Right lobe of liver (tissue), 6 donors: ENCODE measurements around the gene KCNAB3. TPM values are rescaled to one million over a fixed set of nuclear protein-coding genes. Genes with fewer than 3 reads are reported as not detected.

Source experiments
- ATAC-seq, 4 donors: fragments of 200-7000 bp; cut with Tn5 transposase; one replicate each; pipeline ENCODE4 v1.9.1; 2020; ENCODE audit warnings: mild to moderate bottlenecking in 4 of 4, moderate library complexity in 4 of 4
- DNase-seq, 3 donors: peaks; one replicate each; pipeline ENCODE4 v3.0.0-alpha.2; 2020
- H3K27ac ChIP-seq, 3 donors: fragments of 200-600 bp; one replicate each; pipeline ENCODE4 v1.8.0; 2022
- H3K27me3 ChIP-seq, 2 donors: fragments of 200-600 bp; one replicate each; pipeline ENCODE4 v1.8.0; 2022
- H3K36me3 ChIP-seq, 4 donors: fragments of 200-600 bp; sonication (generic) in 1 of 4; one replicate each; pipeline versions ENCODE4 v1.5.1 to v1.8.0; 2017 to 2022; ENCODE audit warnings: control low read depth in 1 of 4
- H3K4me1 ChIP-seq, 4 donors: fragments of 200-600 bp; sonication (generic) in 1 of 4; one replicate each; pipeline versions ENCODE4 v1.5.1 to v1.8.0; 2017 to 2022; ENCODE audit warnings: control low read depth in 1 of 4
- H3K4me3 ChIP-seq, 3 donors: fragments of 200-600 bp; one replicate each; pipeline ENCODE4 v1.8.0; 2022
- H3K9me3 ChIP-seq, 4 donors: fragments of 200-600 bp; sonication (generic) in 1 of 4; one replicate each; pipeline versions ENCODE4 v1.5.1 to v1.8.0; 2017 to 2022; ENCODE audit warnings: control low read depth in 1 of 4
- CTCF ChIP-seq, 4 donors: fragments of 200-600 bp in 3 of 4; fragments of 450-650 bp in 1 of 4; IDR thresholded peaks; one replicate each; pipeline versions ENCODE4 v1.5.1 to v1.8.0; 2016 to 2022; ENCODE audit warnings: antibody characterized with exemption in 4 of 4, mild to moderate bottlenecking in 2 of 4
- POLR2A ChIP-seq: fragments of 450-650 bp; IDR thresholded peaks from one replicate; pipeline ENCODE4 v1.6.1; 2017; ENCODE audit warnings: antibody characterized with exemption, mild to moderate bottlenecking
- WGBS: methylation state at CpG from one replicate; pipeline ENCODE4 v1.1.6; 2018; ENCODE audit warnings: low coverage, low lambda C conversion rate; ENCODE audit not compliant: insufficient coverage; ENCODE audit errors: missing lambda C conversion rate; 5-methylcytosine and 5-hydroxymethylcytosine counted together
- intact Hi-C, 2 donors: fragments of 100-400 bp; cut with DNase I; formaldehyde crosslinking; loops; one replicate each; pipeline versions ENCODE4 v1.11.2 to v1.14.1; 2022
- small RNA-seq, 2 experiments: library from RNA; depleted of rRNA; stranded (forward); fragments of <200 nt; gene quantifications; one replicate each; pipeline ENCODE3, GENCODE V24; 2016
- total RNA-seq, 6 experiments: library from RNA; depleted of rRNA in 2 of 6; stranded (reverse); fragments of >200 nt in 2 of 6; fragmentation: NEBNext Ultra II Directional in 3 of 6; extraction: Animal tissue kit (Norgen Biotek cat#: 25700) in 3 of 6; gene quantifications; one replicate each; pipeline versions ENCODE4 v1.1.0 to v1.2.4, GENCODE V29; 2016 to 2023
- donor health status: DM: no; HTN: yes; CAD: no.
- donor health status: DM: no; HTN: no; CAD: no.
- donor health status: DM: no; HTN: no; CAD: no.
- donor health status: DM: no; HTN: yes; CAD: no.
- donor health status: DM: no; HTN: yes; CAD: no.

KCNAB3 gene
- total RNA-seq, 6 experiments from 2014 or later: 0.61 to 2.9 (median 1.0) TPM; not detected in 1

DNA sequence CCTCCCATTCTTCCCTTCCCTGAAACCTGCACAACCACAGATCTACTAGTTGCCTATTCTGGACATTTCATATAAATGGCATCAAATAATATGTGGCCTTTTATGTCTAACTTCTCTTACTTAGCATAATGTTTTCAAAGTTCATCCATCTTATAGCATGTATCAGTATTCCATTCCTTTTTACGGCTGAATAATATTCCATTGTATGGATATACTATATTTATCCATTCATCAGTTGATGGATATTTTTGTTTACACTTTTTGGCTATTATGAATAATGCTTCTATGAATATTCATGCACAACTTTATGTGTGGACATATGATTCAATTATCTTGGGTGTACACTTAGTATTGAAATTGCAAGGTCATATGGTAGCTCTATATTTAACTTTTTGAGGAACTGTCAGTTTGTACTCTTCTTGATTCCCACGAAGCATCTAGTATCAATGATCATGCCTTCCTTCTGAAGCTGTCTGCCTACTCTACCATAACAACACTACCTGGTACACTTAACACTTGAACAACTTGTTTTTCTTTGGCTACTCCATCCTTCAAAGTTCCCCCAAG, 53.8 kb downstream of the KCNAB3 start:
- intact Hi-C loops: no loop called here
- 75% methylated on average over 2 of the region's 2 CpGs for WGBS
- DNase-seq (no peak), ATAC-seq (no peak)
- H3K27me3 ChIP-seq: no peaks in the 10 kb centered on the region
- no peak overlapping the region for H3K4me3 ChIP-seq
- H3K4me1 ChIP-seq: no peaks in the 10 kb centered on the region
- H3K9me3 ChIP-seq: no peaks in the 10 kb centered on the region
- H3K36me3 ChIP-seq: no peaks in the 10 kb centered on the region
- no peak overlapping the region for H3K27ac ChIP-seq
- TF ChIP-seq CTCF (IDR thresholded peaks at IDR 0.05) (no peak), POLR2A (no peak)

- WGBS: 75% methylated on average over 4 of the region's 4 CpGs
- intact Hi-C loops: no loop called here
These were observed 56.6 kb downstream of the KCNAB3 start for GRCh38 chr17:7873051-7873450.

More at GRCh38 chr17:7873051-7873450, 56.6 kb downstream of the KCNAB3 start:
- Histone ChIP-seq H3K4me1 (no peaks in the 10 kb centered on the region), H3K27ac (no peak overlapping the region), H3K9me3 (no peaks in the 10 kb centered on the region), H3K36me3 (no peaks in the 10 kb centered on the region), H3K4me3 (no peak overlapping the region), H3K27me3 (no peaks in the 10 kb centered on the region)
- DNase-seq (no peak), ATAC-seq (no peak)
- TF ChIP-seq POLR2A (no peak), CTCF (IDR thresholded peaks at IDR 0.05) (no peak)

Small RNA genes within 50 kb of the gene (small RNA-seq; reads per million reads assigned to genes)
- 0 reads per million in 2 experiments for gene SCARNA21

Other genes starting within 250 kb of the KCNAB3 start
- gene TP53, start 242.4 kb downstream of the KCNAB3 start, total RNA-seq: 10 to 100 TPM; 12.9 to 30.0 (median 23.0) TPM
- 1 to 10 TPM; 1.9 to 3.8 (median 3.0) TPM for gene WRAP53, start 241.4 kb downstream of the KCNAB3 start, total RNA-seq
- 1 to 10 TPM in 1 of 6 experiments, under 1 TPM in 5; 0.26 to 1.1 (median 0.83) TPM for gene EFNB3, start 224.7 kb downstream of the KCNAB3 start, total RNA-seq
- gene DNAH2, start 212.1 kb downstream of the KCNAB3 start, total RNA-seq: under 1 TPM; 0.12 to 0.38 (median 0.27) TPM
- gene KDM6B, start 95.6 kb downstream of the KCNAB3 start, total RNA-seq: 10 to 100 TPM in 4 of 6 experiments, 1 to 10 TPM in 2; 6.1 to 12.8 (median 10.9) TPM
- 1 to 10 TPM in 4 of 6 experiments, under 1 TPM in 2; 0.74 to 2.4 (median 1.2) TPM for gene TMEM88, start 74.8 kb downstream of the KCNAB3 start, total RNA-seq
- gene NAA38, start 72.3 kb downstream of the KCNAB3 start, total RNA-seq: 10 to 100 TPM; 27.2 to 43.0 (median 30.8) TPM
- gene CYB5D1, start 71.9 kb downstream of the KCNAB3 start, total RNA-seq: 10 to 100 TPM in 1 of 6 experiments, 1 to 10 TPM in 5; 6.0 to 11.7 (median 7.4) TPM
- 1 to 10 TPM; 3.2 to 7.2 (median 5.1) TPM for gene CHD3, start 41.1 kb downstream of the KCNAB3 start, total RNA-seq
- gene RNF227, start 13.6 kb downstream of the KCNAB3 start, total RNA-seq: under 1 TPM; 0.18 to 0.70 (median 0.46) TPM
- 10 to 100 TPM; 43.7 to 57.1 (median 48.3) TPM for gene TRAPPC1, start 2.1 kb upstream of the KCNAB3 start, total RNA-seq
- 10 to 100 TPM in 2 of 6 experiments, 1 to 10 TPM in 4; 7.3 to 12.7 (median 9.4) TPM for gene CNTROB, start 2.4 kb upstream of the KCNAB3 start, total RNA-seq
- under 1 TPM in 1 of 6 experiments, not detected in 5; 0.33 TPM for gene GUCY2D, start 72.8 kb upstream of the KCNAB3 start, total RNA-seq
- 1 to 10 TPM in 2 of 6 experiments, under 1 TPM in 4; 0.22 to 2.2 (median 0.72) TPM for gene ALOX15B, start 109.2 kb upstream of the KCNAB3 start, total RNA-seq
- not detected for gene ALOX12B, start 157.9 kb upstream of the KCNAB3 start, total RNA-seq
- gene ALOXE3, start 188.7 kb upstream of the KCNAB3 start, total RNA-seq: not detected
- gene HES7, start 194.2 kb upstream of the KCNAB3 start, total RNA-seq: not detected
- 100 to 1,000 TPM in 1 of 6 experiments, 10 to 100 TPM in 5; 25.7 to 118 (median 55.2) TPM for gene PER1, start 222.5 kb upstream of the KCNAB3 start, total RNA-seq
- 10 to 100 TPM in 4 of 6 experiments, 1 to 10 TPM in 2; 4.4 to 18.6 (median 13.2) TPM for gene VAMP2, start 233.1 kb upstream of the KCNAB3 start, total RNA-seq
- 1 to 10 TPM; 2.3 to 5.0 (median 3.4) TPM for gene TMEM107, start 246.5 kb upstream of the KCNAB3 start, total RNA-seq